Left ventricle myocardium inferior (tissue), 1 donor: ENCODE data around the gene WAC. TPM values are rescaled to one million over a fixed set of nuclear protein-coding genes. Genes with fewer than 3 reads are reported as not detected.
"Not testable (repeated sequence)": the region's sequence is repeated elsewhere in the genome, so short reads cannot be mapped to it uniquely, and the experiment has no call there.

Source experiments
- DNase-seq: peaks from one replicate; pipeline ENCODE4 v3.0.0-alpha.2; 2020
- H3K27ac ChIP-seq: fragments of 200-600 bp; replicated peaks from 2 replicates; pipeline ENCODE4 v1.8.0; 2021
- H3K27me3 ChIP-seq: fragments of 200-600 bp; 2 replicates; pipeline ENCODE4 v1.8.0; 2021; ENCODE audit warnings: low read depth
- H3K36me3 ChIP-seq: fragments of 200-600 bp; 2 replicates; pipeline ENCODE4 v1.8.0; 2021
- H3K4me1 ChIP-seq: fragments of 200-600 bp; 2 replicates; pipeline ENCODE4 v1.8.0; 2021
- H3K4me3 ChIP-seq: fragments of 200-600 bp; 2 replicates; pipeline ENCODE4 v1.8.0; 2021; ENCODE audit warnings: mild to moderate bottlenecking, moderate library complexity
- H3K9me3 ChIP-seq: fragments of 200-600 bp; replicated peaks from 2 replicates; pipeline ENCODE4 v1.8.0; 2021
- CTCF ChIP-seq: fragments of 200-600 bp; IDR thresholded peaks from 2 replicates; pipeline ENCODE4 v1.8.0; 2021; ENCODE audit warnings: antibody characterized with exemption, mild to moderate bottlenecking, borderline replicate concordance
- intact Hi-C: fragments of 100-400 bp; cut with micrococcal nuclease; formaldehyde crosslinking; loops from one replicate; pipeline ENCODE4 v1.11.0; 2022
- total RNA-seq: library from RNA; stranded (reverse); fragmentation: NEBNext Ultra II Directional; extraction: Animal tissue kit (Norgen Biotek cat#: 25700); gene quantifications from one replicate; pipeline ENCODE4 v1.2.1, GENCODE V29; 2021
- donor health status: DM: no; HTN: yes; CAD: no; lungs with severe emphysema.

WAC gene
- total RNA-seq, 1 donor from 2014 or later: 103 TPM

GRCh38 chr10:28637346-28637745, 104.4 kb downstream of the WAC start:
- no peak overlapping the region for H3K4me3 ChIP-seq
- H3K36me3 ChIP-seq: no peaks in the 10 kb centered on the region
- peaks cover 13% of the 10 kb centered on the region for H3K9me3 ChIP-seq
- H3K4me1 ChIP-seq: no peaks in the 10 kb centered on the region
- no peak overlapping the region for H3K27ac ChIP-seq
- DNase-seq: no peak
- TF ChIP-seq CTCF: no peak
- H3K27me3 ChIP-seq: no peaks in the 10 kb centered on the region
- intact Hi-C loops: no loop called here

GRCh38 chr10:28638392-28638791, 105.5 kb downstream of the WAC start:
- Histone ChIP-seq H3K9me3 (peaks cover 13% of the 10 kb centered on the region), H3K27me3 (no peaks in the 10 kb centered on the region), H3K4me1 (no peaks in the 10 kb centered on the region), H3K36me3 (no peaks in the 10 kb centered on the region), H3K27ac (no peak overlapping the region), H3K4me3 (no peak overlapping the region)
- TF ChIP-seq CTCF: no peak
- intact Hi-C loops: no loop called here
- DNase-seq: no peak

GRCh38 chr10:28640551-28640950, 107.6 kb downstream of the WAC start:
- H3K36me3 ChIP-seq: no peaks in the 10 kb centered on the region
- intact Hi-C loops: no loop called here
- no peak for TF ChIP-seq CTCF

GRCh38 chr10:28644647-28645046, 111.7 kb downstream of the WAC start:
- H3K36me3 ChIP-seq: no peaks in the 10 kb centered on the region
- no peaks in the 10 kb centered on the region for H3K27me3 ChIP-seq
- intact Hi-C loops: no loop called here
- no peak for TF ChIP-seq CTCF
- H3K4me3 ChIP-seq: no peak overlapping the region
- H3K4me1 ChIP-seq: no peaks in the 10 kb centered on the region
- peaks cover 7% of the 10 kb centered on the region for H3K9me3 ChIP-seq
- DNase-seq: no peak
- H3K27ac ChIP-seq: no peak overlapping the region

More at GRCh38 chr10:28640551-28640950, 107.6 kb downstream of the WAC start:
- peaks cover 13% of the 10 kb centered on the region for H3K9me3 ChIP-seq
- no peak overlapping the region for H3K27ac ChIP-seq
- no peak for DNase-seq
- no peak overlapping the region for H3K4me3 ChIP-seq
- no peaks in the 10 kb centered on the region for H3K4me1 ChIP-seq
- no peaks in the 10 kb centered on the region for H3K27me3 ChIP-seq

DNA sequence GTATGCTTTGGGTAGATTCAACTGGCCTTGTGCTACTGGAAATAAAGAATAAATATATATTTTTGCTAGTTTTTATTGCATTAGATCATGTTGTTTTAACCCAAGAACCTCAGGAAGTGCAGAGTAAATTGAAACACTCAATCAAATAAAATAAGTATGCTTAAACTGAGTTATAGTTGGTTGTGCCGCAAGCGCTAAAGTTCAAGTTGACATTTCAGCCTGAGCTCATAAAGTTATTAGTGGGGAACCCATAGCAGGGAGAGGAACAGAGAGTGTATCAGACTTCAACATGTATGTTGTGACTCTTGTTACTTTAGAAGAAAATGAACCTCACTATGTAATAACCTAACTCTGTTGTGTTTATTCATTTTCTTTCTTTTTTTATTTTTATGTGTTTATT, 119.2 kb downstream of the WAC start:
- no peak overlapping the region for H3K4me3 ChIP-seq
- peaks cover 7% of the 10 kb centered on the region for H3K9me3 ChIP-seq
- H3K36me3 ChIP-seq: no peaks in the 10 kb centered on the region
- no peak for TF ChIP-seq CTCF
- H3K4me1 ChIP-seq: no peaks in the 10 kb centered on the region
- H3K27ac ChIP-seq: no peak overlapping the region
- DNase-seq: no peak
- intact Hi-C loops: no loop called here
- peaks cover 21% of the 10 kb centered on the region for H3K27me3 ChIP-seq

GRCh38 chr10:28652703-28653102, 119.8 kb downstream of the WAC start:
- DNase-seq: no peak
- no peak for TF ChIP-seq CTCF
- Histone ChIP-seq H3K27me3 (peaks cover 21% of the 10 kb centered on the region), H3K4me1 (no peaks in the 10 kb centered on the region), H3K36me3 (no peaks in the 10 kb centered on the region), H3K9me3 (peaks cover 7% of the 10 kb centered on the region), H3K4me3 (no peak overlapping the region), H3K27ac (no peak overlapping the region)
- intact Hi-C loops: no loop called here

- peaks cover 15% of the 10 kb centered on the region for H3K27me3 ChIP-seq
- H3K9me3 ChIP-seq, H3K4me1 ChIP-seq, DNase-seq, H3K27ac ChIP-seq, H3K36me3 ChIP-seq, intact Hi-C loops, H3K4me3 ChIP-seq: not testable (repeated sequence)
Observed at GRCh38 chr10:28658824-28659223, 125.9 kb downstream of the WAC start.
